WTC11 (cell line): Measurements from ENCODE around the gene LRRC27. TPM values are rescaled to one million over a fixed set of nuclear protein-coding genes. Genes with fewer than 3 reads are reported as not detected.

Experiments
- ATAC-seq: fragments of 200-7000 bp; cut with Tn5 transposase; 2 replicates; pipeline ENCODE4 v1.10.0; 2021; ENCODE audit warnings: mild to moderate bottlenecking, moderate library complexity
- CTCF ChIA-PET: fragments of 300-600 bp; sonication (Branson Sonifier 250); formaldehyde crosslinking; loops from one replicate; lab custom pipeline; 2021; ENCODE audit warnings: antibody characterized with exemption; lab: Charles Lee
- POLR2A ChIA-PET: fragments of 350-600 bp; sonication (Branson Sonifier 250); formaldehyde crosslinking; loops from one replicate; lab custom pipeline; 2021; ENCODE audit warnings: antibody characterized with exemption; lab: Charles Lee
- DNase-seq: peaks from one replicate; pipeline ENCODE4 v3.0.0; 2021; ENCODE audit warnings: low spot score
- H3K27ac Mint-ChIP-seq: 2 replicates; pipeline ENCODE4 v1.8.0; 2021; ENCODE audit warnings: mixed read lengths
- H3K27me3 Mint-ChIP-seq: 2 replicates; pipeline ENCODE4 v1.8.0; 2021; ENCODE audit warnings: low read depth, mild to moderate bottlenecking, moderate library complexity, mixed read lengths
- H3K36me3 Mint-ChIP-seq: 2 replicates; pipeline ENCODE4 v1.8.0; 2021; ENCODE audit warnings: mixed read lengths
- H3K4me1 Mint-ChIP-seq: 2 replicates; pipeline ENCODE4 v1.8.0; 2022; ENCODE audit warnings: mixed read lengths
- H3K4me3 Mint-ChIP-seq: 2 replicates; pipeline ENCODE4 v1.8.0; 2021; ENCODE audit warnings: mild to moderate bottlenecking, moderate library complexity, mixed read lengths
- H3K9me3 Mint-ChIP-seq: 2 replicates; pipeline ENCODE4 v1.8.0; 2021; ENCODE audit warnings: mixed read lengths
- CREM ChIP-seq: sonication (generic); formaldehyde crosslinking; IDR thresholded peaks from 2 replicates; pipeline ENCODE4 v1.8.1; 2022; ENCODE audit warnings: mild to moderate bottlenecking, missing genetic modification reagents, moderate library complexity
- E2F4 ChIP-seq: sonication (generic); formaldehyde crosslinking; IDR thresholded peaks from 2 replicates; pipeline ENCODE4 v1.8.1; 2022; ENCODE audit warnings: low read depth, mild to moderate bottlenecking, moderate library complexity, missing genetic modification reagents, borderline replicate concordance
- E2F5 ChIP-seq: sonication (generic); formaldehyde crosslinking; IDR thresholded peaks from 2 replicates; pipeline ENCODE4 v1.8.1; 2022; ENCODE audit warnings: mild to moderate bottlenecking, moderate library complexity, missing genetic modification reagents
- ELF4 ChIP-seq: sonication (generic); formaldehyde crosslinking; IDR thresholded peaks from 2 replicates; pipeline ENCODE4 v1.8.1; 2022; ENCODE audit warnings: low read depth, mild to moderate bottlenecking, moderate library complexity, missing genetic modification reagents
- EMX1 ChIP-seq: fragments of 250-450 bp; sonication (Bioruptor Pico); IDR thresholded peaks from 2 replicates; pipeline ENCODE4 v1.8.0; 2021; ENCODE audit warnings: mild to moderate bottlenecking
- FOXP4 ChIP-seq: sonication (generic); formaldehyde crosslinking; IDR thresholded peaks from 2 replicates; pipeline ENCODE4 v1.8.0; 2022; ENCODE audit warnings: mild to moderate bottlenecking, missing genetic modification reagents
- GRHL2 ChIP-seq: fragments of 250-450 bp; sonication (Bioruptor Pico); IDR thresholded peaks from 2 replicates; pipeline ENCODE4 v1.8.0; 2022; ENCODE audit warnings: mild to moderate bottlenecking, moderate library complexity; ENCODE audit not compliant: insufficient replicate concordance, severe bottlenecking
- JAZF1 ChIP-seq: fragments of 250-450 bp; sonication (Bioruptor Pico); IDR thresholded peaks from 2 replicates; pipeline ENCODE4 v1.9.0; 2021; ENCODE audit warnings: moderate library complexity, mild to moderate bottlenecking, inconsistent platforms
- JUN ChIP-seq: sonication (generic); formaldehyde crosslinking; IDR thresholded peaks from 2 replicates; pipeline ENCODE4 v1.8.0; 2023; ENCODE audit warnings: mild to moderate bottlenecking, missing genetic modification reagents
- MXD4 ChIP-seq: fragments of 250-450 bp; sonication (Bioruptor Pico); IDR thresholded peaks from 2 replicates; pipeline ENCODE4 v1.8.0; 2021; ENCODE audit warnings: mild to moderate bottlenecking, moderate library complexity, borderline replicate concordance
- SMAD4 ChIP-seq: sonication (generic); formaldehyde crosslinking; IDR thresholded peaks from 2 replicates; pipeline ENCODE4 v1.8.0; 2022; ENCODE audit warnings: mild to moderate bottlenecking, missing genetic modification reagents
- SOX15 ChIP-seq: fragments of 250-450 bp; sonication (Bioruptor Pico); IDR thresholded peaks from 2 replicates; pipeline ENCODE4 v1.9.0; 2021; ENCODE audit warnings: mild to moderate bottlenecking
- ZBTB43 ChIP-seq: sonication (generic); formaldehyde crosslinking; IDR thresholded peaks from 2 replicates; pipeline ENCODE4 v1.8.1; 2023; ENCODE audit warnings: mild to moderate bottlenecking, missing genetic modification reagents
- total RNA-seq: library from RNA; stranded (reverse); gene quantifications from 3 replicates; pipeline ENCODE4 v1.2.3, GENCODE V29; 2021

Gene LRRC27
- total RNA-seq, 1 experiment from 2014 or later: 4.4 TPM

GRCh38 chr10:132355297-132355696 is 23.3 kb downstream of the LRRC27 start:
- ChIA-PET CTCF (interaction anchor here (0.7 to 1.8 kb wide), 4 partner anchors 22 to 133 kb away, joined by 3 to 6 read pairs (median 4); no protein-coding TSS in a partner anchor), POLR2A (no interaction called here)
- H3K27me3 Mint-ChIP-seq: peaks cover 7% of the 10 kb centered on the region
- H3K4me1 Mint-ChIP-seq: no peaks in the 10 kb centered on the region
- no peak for TF ChIP-seq GRHL2
- no peak overlapping the region for H3K27ac Mint-ChIP-seq
- no peaks in the 10 kb centered on the region for H3K9me3 Mint-ChIP-seq
- no peaks in the 10 kb centered on the region for H3K36me3 Mint-ChIP-seq
- DNase-seq (no peak), ATAC-seq (no peak)
- H3K4me3 Mint-ChIP-seq: no peak overlapping the region

- H3K27me3 Mint-ChIP-seq: peaks cover 7% of the 10 kb centered on the region
- H3K9me3 Mint-ChIP-seq: no peaks in the 10 kb centered on the region
- H3K36me3 Mint-ChIP-seq: no peaks in the 10 kb centered on the region
- no peaks in the 10 kb centered on the region for H3K4me1 Mint-ChIP-seq
- TF ChIP-seq JAZF1 (CRISPR knock-in tag) (no peak), E2F5 (CRISPR knock-in tag) (no peak)
- H3K4me3 Mint-ChIP-seq: no peak overlapping the region
- ChIA-PET CTCF (interaction anchor here (0.7 to 1.8 kb wide), 4 partner anchors 22 to 133 kb away, joined by 3 to 6 read pairs (median 4); no protein-coding TSS in a partner anchor), POLR2A (no interaction called here)
- H3K27ac Mint-ChIP-seq: no peak overlapping the region
- no peak for ATAC-seq
- no peak for DNase-seq
Observed at GRCh38 chr10:132355754-132356153, 23.8 kb downstream of the LRRC27 start.

- H3K4me3 Mint-ChIP-seq: no peak overlapping the region
- H3K9me3 Mint-ChIP-seq: no peaks in the 10 kb centered on the region
- no peaks in the 10 kb centered on the region for H3K27me3 Mint-ChIP-seq
- POLR2A ChIA-PET: no interaction called here
- TF ChIP-seq EMX1 (CRISPR knock-in tag) (no peak), JUN (CRISPR knock-in tag) (no peak), ELF4 (CRISPR knock-in tag) (no peak), CREM (CRISPR knock-in tag) (no peak), FOXP4 (no peak), ZBTB43 (CRISPR knock-in tag) (no peak), MXD4 (CRISPR knock-in tag) (no peak), E2F4 (CRISPR knock-in tag) (no peak), SOX15 (CRISPR knock-in tag) (no peak), JAZF1 (CRISPR knock-in tag) (no peak), SMAD4 (no peak)
- CTCF ChIA-PET: interaction anchor here (1.0 kb wide), 1 partner anchor 127 kb away, joined by 4 read pairs; no protein-coding TSS in a partner anchor
- no peak for DNase-seq
- no peak overlapping the region for H3K27ac Mint-ChIP-seq
- H3K36me3 Mint-ChIP-seq: no peaks in the 10 kb centered on the region
- ATAC-seq: no peak
- H3K4me1 Mint-ChIP-seq: no peaks in the 10 kb centered on the region
Observed at GRCh38 chr10:132356621-132357195, 24.7 kb downstream of the LRRC27 start.
